MCF 10A (cell line): Measurements from ENCODE around the gene ANKH. TPM values are rescaled to one million over a fixed set of nuclear protein-coding genes. Genes with fewer than 3 reads are reported as not detected.
A peak's percentile ranks its signal among the peaks of the same experiment; 100 is the strongest.
"Not testable (repeated sequence)": the region's sequence is repeated elsewhere in the genome, so short reads cannot be mapped to it uniquely, and the experiment has no call there.

ENCODE experiments used
- BruUV-seq: library from RNA; stranded (reverse); fragments of 400-500 nt; replicated peaks from 2 replicates; lab custom pipeline; 2021; lab: Mats Ljungman, UMichigan
- CTCF ChIA-PET: fragments of 300-600 bp; sonication (Branson Sonifier 250); formaldehyde crosslinking; extraction: SDS; loops from one replicate; lab custom pipeline; 2021; ENCODE audit warnings: antibody characterized with exemption, inconsistent platforms; lab: Yijun Ruan, JAX
- POLR2A ChIA-PET: fragments of 300-600, 350-650 bp; sonication (Branson Sonifier 250); formaldehyde crosslinking; extraction: SDS; loops from one replicate; lab custom pipeline; 2020; ENCODE audit warnings: antibody characterized with exemption, inconsistent platforms; lab: Yijun Ruan, JAX
- DNase-seq: peaks from one replicate; pipeline ENCODE4 v3.0.0-alpha.2; 2018; ENCODE audit not compliant: unreplicated experiment
- H3K27ac Mint-ChIP-seq: one replicate; pipeline ENCODE4 v1.8.0; 2022; ENCODE audit warnings: mild to moderate bottlenecking, low read depth, mixed read lengths; ENCODE audit not compliant: unreplicated experiment
- H3K27me3 Mint-ChIP-seq: one replicate; pipeline ENCODE4 v1.8.0; 2022; ENCODE audit warnings: mixed read lengths; ENCODE audit not compliant: insufficient read depth, unreplicated experiment
- H3K36me3 Mint-ChIP-seq: one replicate; pipeline ENCODE4 v1.8.0; 2022; ENCODE audit warnings: mild to moderate bottlenecking, moderate library complexity, mixed read lengths; ENCODE audit not compliant: insufficient read depth, unreplicated experiment
- H3K4me1 Mint-ChIP-seq: one replicate; pipeline ENCODE4 v1.8.0; 2022; ENCODE audit warnings: mixed read lengths; ENCODE audit not compliant: insufficient read depth, unreplicated experiment
- H3K4me3 Mint-ChIP-seq: one replicate; pipeline ENCODE4 v1.8.0; 2022; ENCODE audit warnings: mild to moderate bottlenecking, moderate library complexity, mixed read lengths; ENCODE audit not compliant: unreplicated experiment
- H3K9me3 Mint-ChIP-seq: one replicate; pipeline ENCODE4 v1.8.0; 2022; ENCODE audit warnings: mixed read lengths; ENCODE audit not compliant: unreplicated experiment
- CTCF ChIP-seq: fragments of 200-600 bp; IDR thresholded peaks from one replicate; pipeline ENCODE4 v1.8.0; 2022; ENCODE audit warnings: antibody characterized with exemption, mild to moderate bottlenecking; ENCODE audit not compliant: unreplicated experiment
- intact Hi-C: fragments of 100-400 bp; cut with micrococcal nuclease; formaldehyde crosslinking; loops from 2 replicates; pipeline ENCODE4 v1.14.1; 2022
- total RNA-seq: library from RNA; stranded (reverse); gene quantifications from 2 replicates; pipeline ENCODE4 v1.2.3, GENCODE V29; 2022

ANKH gene
- total RNA-seq, 1 experiment from 2014 or later, result 65.7 TPM

GRCh38 chr5:14824499-14824898 lies 47.1 kb downstream of the ANKH start:
- DNase-seq, result no peak
- ChIA-PET CTCF (interaction anchor here (0.7 to 0.9 kb wide), 2 partner anchors 62 to 182 kb away, joined by 3 read pairs; no protein-coding TSS in a partner anchor), POLR2A (interaction anchor here (1.0 kb wide), 1 partner anchor 16 kb away, joined by 3 read pairs; no protein-coding TSS in a partner anchor)
- no peaks in the 10 kb centered on the region for H3K36me3 Mint-ChIP-seq
- no peaks in the 10 kb centered on the region for H3K9me3 Mint-ChIP-seq
- H3K4me3 Mint-ChIP-seq, result no peak overlapping the region
- no peak for TF ChIP-seq CTCF
- no peaks in the 10 kb centered on the region for H3K27me3 Mint-ChIP-seq
- H3K4me1 Mint-ChIP-seq, result peaks cover 5% of the 10 kb centered on the region
- intact Hi-C loops, result no loop called here
- H3K27ac Mint-ChIP-seq, result peak overlapping the region; percentile 29
- BruUV-seq, result no TSS peak

- ChIA-PET POLR2A (no interaction called here), CTCF (interaction anchor here (0.6 to 1.7 kb wide), 4 partner anchors 10 to 1173 kb away, joined by 3 to 5 read pairs (median 4); partner anchors contain the start of gene ANKH)
- Mint-ChIP-seq H3K4me3 (no peak overlapping the region), H3K27me3 (no peaks in the 10 kb centered on the region), H3K9me3 (no peaks in the 10 kb centered on the region), H3K4me1 (peaks cover 16% of the 10 kb centered on the region), H3K27ac (no peak overlapping the region), H3K36me3 (no peaks in the 10 kb centered on the region)
- no peak for TF ChIP-seq CTCF
- BruUV-seq, result no TSS peak
- intact Hi-C loops, result no loop called here
- DNase-seq, result no peak
Measured at GRCh38 chr5:14821100-14821845, 50.3 kb downstream of the ANKH start.

- peak overlapping the region; percentile 81 for H3K27ac Mint-ChIP-seq
- H3K4me3 Mint-ChIP-seq, result no peak overlapping the region
- no peaks in the 10 kb centered on the region for H3K9me3 Mint-ChIP-seq
- peaks cover 21% of the 10 kb centered on the region for H3K4me1 Mint-ChIP-seq
- H3K27me3 Mint-ChIP-seq, result no peaks in the 10 kb centered on the region
- no TSS peak for BruUV-seq
- intact Hi-C loops, result no loop called here
- no peak for TF ChIP-seq CTCF
- ChIA-PET POLR2A (interaction anchor here (0.6 kb wide), 1 partner anchor 76 kb away, joined by 4 read pairs; no protein-coding TSS in a partner anchor), CTCF (interaction anchor here (0.7 to 1.5 kb wide), 4 partner anchors 12 to 171 kb away, joined by 3 to 4 read pairs (median 4); no protein-coding TSS in a partner anchor)
- H3K36me3 Mint-ChIP-seq, result no peaks in the 10 kb centered on the region
- peak; percentile 58 for DNase-seq
Measured at GRCh38 chr5:14818931-14819790, 52.4 kb downstream of the ANKH start.

GRCh38 chr5:14817762-14818136 lies 53.8 kb downstream of the ANKH start:
- H3K36me3 Mint-ChIP-seq, H3K27me3 Mint-ChIP-seq, DNase-seq, H3K27ac Mint-ChIP-seq, H3K4me3 Mint-ChIP-seq, BruUV-seq, H3K9me3 Mint-ChIP-seq: not testable (repeated sequence)
- ChIA-PET POLR2A (interaction anchor here (2.0 to 2.8 kb wide), 2 partner anchors 9 to 53 kb away, joined by 8 to 22 read pairs; partner anchors contain the start of gene ANKH), CTCF (interaction anchor here (0.7 to 1.5 kb wide), 2 partner anchors 112 to 186 kb away, joined by 3 to 4 read pairs; no protein-coding TSS in a partner anchor)
- intact Hi-C loops, result loop anchor here (2.0 kb wide), 1 partner anchor 51 kb away; no protein-coding TSS in a partner anchor
- H3K4me1 Mint-ChIP-seq, result peaks cover 26% of the 10 kb centered on the region
